ENCODE measurements around the gene LIPH. TPM values are rescaled to one million over a fixed set of nuclear protein-coding genes. Genes with fewer than 3 reads are reported as not detected.
A peak's percentile ranks its signal among the peaks of the same experiment; 100 is the strongest.
"Not testable (repeated sequence)": the region's sequence is repeated elsewhere in the genome, so short reads cannot be mapped to it uniquely, and the experiment has no call there.

LIPH gene
- total RNA-seq, result 0.58 TPM

DNA sequence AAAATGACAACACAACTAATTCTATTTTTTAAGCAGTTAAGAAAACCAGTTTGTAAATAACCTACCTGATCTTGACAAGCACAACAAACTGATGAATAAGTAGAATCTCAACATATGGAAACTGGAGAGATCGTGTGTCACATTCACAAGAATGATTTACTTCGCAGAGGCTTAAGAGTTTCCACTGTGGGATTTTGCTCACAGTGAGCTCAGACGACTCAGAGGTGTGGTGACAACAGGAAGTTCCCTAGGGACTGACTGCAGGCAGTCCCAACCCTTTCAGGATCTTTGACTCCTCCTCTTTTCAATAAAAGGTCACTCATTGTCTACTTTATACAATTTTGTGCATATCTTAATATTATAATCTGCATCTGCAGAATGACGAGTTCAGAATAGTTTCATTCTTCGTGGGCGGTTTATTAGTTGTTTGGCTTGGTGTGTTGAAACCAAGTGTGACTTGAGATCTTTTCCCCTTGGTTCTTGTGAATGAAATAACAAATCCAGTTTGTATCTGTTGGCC is at the start of gene LIPH:
LIPH (minus strand) TSS at position 231 of the 520 bp plus-strand sequence; CDS start at position 114, 117 bp downstream.
- DNase-seq (ENCODE audit: low spot score) (no peak), ATAC-seq (peak; percentile 53)

GRCh38 chr3:185595526-185595925 is 43.1 kb upstream of the LIPH start:
- DNase-seq (ENCODE audit: low spot score) (no peak), ATAC-seq (no peak)

GRCh38 chr3:185594073-185594472 is 41.7 kb upstream of the LIPH start:
- DNase-seq (ENCODE audit: low spot score) (no peak), ATAC-seq (no peak)

DNA sequence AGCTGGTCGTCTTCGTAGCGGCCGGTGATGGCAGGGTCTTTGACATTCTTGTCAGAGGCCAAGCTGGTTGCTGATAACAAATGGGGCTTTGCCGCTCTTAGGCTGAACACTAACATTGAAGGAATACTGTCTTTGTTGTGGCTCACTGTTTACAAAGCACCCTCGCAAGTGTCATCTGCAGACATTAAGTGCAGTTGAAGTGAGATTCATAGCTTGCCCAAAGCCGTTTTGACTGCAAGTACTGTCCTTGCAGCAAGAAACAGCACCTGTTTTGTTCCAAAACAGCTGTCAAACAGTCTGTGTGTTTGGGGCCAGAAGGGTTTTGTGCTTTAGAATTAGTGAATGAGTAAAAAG is 34.3 kb upstream of the LIPH start:
- DNase-seq (ENCODE audit: low spot score) (no peak), ATAC-seq (peak; percentile 1)

- ATAC-seq (peak; percentile 94), DNase-seq (ENCODE audit: low spot score) (peak; percentile 100)
These were observed 33.7 kb upstream of the LIPH start, which contains the start of gene SENP2 for GRCh38 chr3:185585859-185586685. TSS of gene SENP2 (plus strand) at chr3:185586295. CDS start at chr3:185586414, 119 bp downstream.

DNA sequence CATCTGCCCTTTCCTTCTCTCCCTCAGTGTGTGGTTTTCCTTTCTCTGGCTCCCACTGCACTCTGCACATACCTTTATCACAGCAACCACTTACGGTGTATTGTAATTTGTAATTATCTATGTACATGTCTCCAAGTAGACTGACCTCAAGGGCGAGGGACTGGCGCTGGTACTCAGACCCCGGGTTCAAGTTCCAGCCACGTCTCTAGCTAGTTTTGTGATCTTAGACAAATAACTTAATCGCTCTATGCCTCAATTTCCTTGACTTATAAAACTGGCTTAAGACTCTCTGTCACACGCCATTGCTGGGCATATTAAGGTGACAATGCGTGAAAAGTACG is 33.1 kb upstream of the LIPH start:
- ATAC-seq (no peak), DNase-seq (ENCODE audit: low spot score) (no peak)

DNA sequence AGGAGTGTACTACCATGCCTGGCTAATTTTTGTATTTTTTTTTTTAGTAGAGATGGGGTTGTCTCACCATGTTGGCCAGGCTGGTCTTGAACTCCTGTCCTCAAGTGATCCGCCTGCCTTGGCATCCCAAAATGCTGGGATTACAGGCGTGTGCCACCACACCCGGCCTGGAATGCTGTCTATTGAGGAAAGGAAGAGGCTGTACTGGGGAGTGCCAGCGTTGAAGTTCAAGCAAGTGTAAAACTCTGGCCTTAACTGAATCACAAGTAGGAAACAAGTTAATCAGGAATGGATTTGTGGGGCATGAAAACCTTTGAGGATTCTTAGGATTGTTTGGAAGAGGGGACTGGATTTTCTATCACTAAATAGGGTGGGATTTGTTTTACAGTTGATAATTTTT is 32.3 kb upstream of the LIPH start:
- no peak for DNase-seq (ENCODE audit: low spot score)
- ATAC-seq, result no peak

DNA sequence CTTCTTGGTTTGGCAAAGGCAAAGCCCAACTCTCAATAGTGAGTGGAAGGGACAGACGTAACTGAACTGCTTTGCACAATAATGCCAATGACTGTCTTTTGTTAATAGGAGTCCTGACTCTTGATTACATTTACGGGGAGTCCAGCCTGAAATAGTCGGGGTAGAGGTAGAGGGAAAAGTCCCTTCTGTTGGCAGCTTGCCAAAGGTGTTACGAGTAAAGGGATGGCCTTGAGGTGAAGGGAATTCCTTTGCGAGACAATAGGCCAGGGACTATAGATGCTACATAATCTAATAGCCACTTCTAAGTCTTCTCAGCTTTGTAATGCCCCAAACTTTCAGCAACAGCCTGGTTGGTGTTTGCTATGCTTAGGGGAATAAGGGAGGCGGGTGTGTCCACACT is 31.5 kb upstream of the LIPH start:
- ATAC-seq (no peak), DNase-seq (ENCODE audit: low spot score) (no peak)

GRCh38 chr3:185582871-185583270 is 30.5 kb upstream of the LIPH start:
- ATAC-seq, result no peak
- DNase-seq (ENCODE audit: low spot score), result no peak

- DNase-seq (ENCODE audit: low spot score) (no peak), ATAC-seq (no peak)
These were observed 29.8 kb upstream of the LIPH start for GRCh38 chr3:185582236-185582635.

DNA sequence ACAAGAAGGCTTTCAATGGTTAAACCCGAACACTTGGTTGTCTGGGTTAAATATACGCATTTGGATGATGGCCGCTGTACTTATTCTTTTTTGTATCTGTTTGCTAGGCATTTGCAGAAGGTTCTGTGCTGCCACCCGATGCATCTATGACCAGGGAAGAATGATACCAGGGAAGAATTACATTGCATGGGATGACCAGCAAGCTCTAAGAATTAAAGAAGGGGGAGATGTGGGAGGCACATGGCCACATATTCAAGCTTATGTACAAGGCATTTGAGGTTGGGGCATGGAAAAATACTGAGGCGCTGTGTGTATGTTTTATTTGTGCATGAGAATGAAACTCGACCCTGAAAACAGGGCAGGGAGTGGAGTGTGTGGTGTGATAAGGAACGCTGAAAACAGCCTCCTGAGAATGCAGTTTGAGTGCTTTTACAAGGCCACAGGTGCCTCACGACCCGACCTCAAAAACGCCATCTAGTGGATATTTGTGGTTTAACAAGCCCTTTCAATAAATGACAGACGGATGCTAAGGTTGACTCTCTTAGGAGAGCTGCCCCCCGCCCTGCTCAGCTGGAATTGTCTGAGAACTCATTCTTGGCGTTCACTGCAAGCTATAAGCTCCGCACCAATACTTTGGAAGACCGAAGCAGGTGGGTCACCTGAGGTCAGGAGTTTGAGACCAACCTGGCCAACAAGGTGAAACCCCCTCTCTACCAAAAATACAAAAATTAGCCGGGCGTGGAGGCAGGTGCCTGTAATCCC is 22.9 kb upstream of the LIPH start:
- peak; percentile 88 for ATAC-seq
- DNase-seq (ENCODE audit: low spot score), result not testable (repeated sequence)

- ATAC-seq (no peak), DNase-seq (ENCODE audit: low spot score) (no peak)
These were observed 19.8 kb upstream of the LIPH start for GRCh38 chr3:185572183-185572582.

DNA sequence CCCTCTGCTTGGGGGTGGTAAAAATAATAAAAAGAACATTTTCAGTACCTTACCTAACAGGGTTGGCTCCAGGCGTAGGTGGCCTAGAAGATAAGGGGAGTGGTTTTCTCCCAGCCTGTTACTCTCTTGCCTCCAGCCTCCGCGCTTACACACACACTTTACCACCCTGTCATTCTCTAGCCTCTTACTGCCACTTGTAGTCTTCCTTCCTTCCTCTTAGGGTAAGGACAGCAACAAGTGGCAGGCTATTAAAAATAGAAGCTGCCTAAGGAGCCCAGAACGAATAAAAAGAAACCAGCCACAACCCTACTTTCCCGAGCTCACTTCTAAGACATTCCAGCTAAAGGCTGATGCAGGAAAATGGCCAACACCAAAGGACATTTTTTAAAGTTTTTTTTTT is 9.6 kb upstream of the LIPH start:
- ATAC-seq (no peak), DNase-seq (ENCODE audit: low spot score) (no peak)

- no peak for DNase-seq (ENCODE audit: low spot score)
These were observed 9.1 kb upstream of the LIPH start for GRCh38 chr3:185561374-185561943.

DNA sequence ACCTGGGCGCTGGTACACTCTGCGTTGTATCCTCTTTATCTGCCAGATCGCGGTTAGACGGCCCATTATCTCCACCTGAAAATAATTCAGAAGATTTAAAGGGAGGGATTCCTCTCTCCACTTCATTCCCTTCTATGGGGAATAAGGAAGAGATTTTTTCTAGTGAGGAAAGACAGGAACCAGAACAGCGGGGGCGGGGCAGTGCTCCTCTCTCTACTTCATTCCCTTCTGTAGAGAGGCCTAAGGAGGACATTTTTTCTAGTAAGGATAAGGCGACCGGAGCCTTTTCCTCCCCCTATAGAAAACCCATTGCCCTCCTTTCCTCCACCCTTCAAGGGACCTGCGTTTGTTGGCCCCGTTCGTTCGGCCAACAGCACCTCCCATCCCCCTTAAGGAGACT is 8.3 kb upstream of the LIPH start:
- DNase-seq (ENCODE audit: low spot score) (no peak), ATAC-seq (no peak)

More at GRCh38 chr3:185561374-185561943, 9.1 kb upstream of the LIPH start:
- no peak for ATAC-seq

DNA sequence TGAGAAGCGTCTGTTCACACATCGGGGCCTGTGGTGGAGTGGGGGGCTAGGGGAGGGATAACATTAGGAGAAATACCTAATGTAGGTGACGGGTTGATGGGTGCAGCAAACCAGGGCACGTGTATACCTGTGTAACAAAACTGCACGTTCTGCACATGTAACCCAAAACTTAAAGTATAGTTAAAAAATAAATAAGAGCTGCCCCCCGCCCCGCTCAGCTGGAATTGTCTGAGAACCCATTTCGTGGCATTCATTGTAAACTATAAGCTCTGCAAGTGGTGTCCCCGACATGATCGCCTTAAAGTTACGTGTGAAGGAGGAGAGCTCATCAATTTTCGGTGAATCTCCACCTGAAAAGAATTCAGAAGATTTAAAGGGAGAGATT is 7.3 kb upstream of the LIPH start:
- no peak for DNase-seq (ENCODE audit: low spot score)
- no peak for ATAC-seq

GRCh38 chr3:185558395-185558794 is 6.0 kb upstream of the LIPH start:
- ATAC-seq, result peak; percentile 65
- DNase-seq (ENCODE audit: low spot score), result no peak

GRCh38 chr3:185556640-185557039 is 4.3 kb upstream of the LIPH start:
- not testable (repeated sequence) for ATAC-seq; DNase-seq (ENCODE audit: low spot score)

DNA sequence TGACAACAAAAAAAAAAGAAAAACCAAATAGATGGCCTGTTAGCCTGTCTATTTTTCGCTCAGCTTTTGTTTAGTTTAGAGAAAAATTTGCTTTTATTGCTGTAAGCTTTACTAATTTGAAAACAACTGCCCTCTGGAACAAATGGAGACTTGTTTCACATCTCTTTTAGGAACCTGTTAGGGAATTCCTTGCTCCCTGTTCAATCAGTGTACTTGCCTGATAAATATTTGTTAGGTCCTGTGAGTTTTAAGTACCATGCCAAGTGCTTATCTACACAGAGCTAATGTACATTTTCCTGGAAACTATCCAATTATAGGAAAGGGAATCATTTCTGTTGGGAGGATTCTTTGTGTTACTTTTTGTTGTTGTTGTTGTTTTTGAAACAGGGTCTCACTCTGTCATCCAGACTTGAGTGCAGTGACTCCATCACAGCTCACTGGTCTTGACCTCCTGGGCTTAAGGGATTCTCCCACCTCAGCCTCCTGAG is 3.5 kb upstream of the LIPH start:
- ATAC-seq (no peak), DNase-seq (ENCODE audit: low spot score) (no peak)

DNA sequence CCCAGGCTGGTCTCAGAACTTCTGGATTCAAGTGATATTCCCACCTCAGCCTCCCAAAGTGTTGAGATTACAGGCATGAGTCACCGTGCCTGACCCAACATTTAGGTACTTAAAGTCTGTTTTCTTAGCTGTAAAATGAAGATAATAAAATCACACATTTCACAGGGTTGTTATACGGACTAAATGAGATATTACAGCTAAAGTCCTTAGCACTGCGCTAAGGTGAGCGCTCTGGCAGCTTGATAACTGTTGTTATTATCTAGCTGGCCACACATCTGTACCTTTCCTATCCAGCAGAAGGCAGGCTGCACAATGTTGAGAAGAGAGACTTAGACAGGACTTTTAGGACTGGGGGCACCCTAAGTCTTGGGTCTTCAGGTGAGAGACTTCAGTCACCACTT is 2.7 kb upstream of the LIPH start:
- no peak for DNase-seq (ENCODE audit: low spot score)
- ATAC-seq, result no peak

GRCh38 chr3:185549651-185550111 is 2.7 kb downstream of the LIPH start:
- no peak for ATAC-seq
- DNase-seq (ENCODE audit: low spot score), result no peak

Data from left lobe of liver (tissue), 2 donors.